Smooth muscle cell (in vitro differentiated cells): ENCODE data around the gene MSL2. TPM values are rescaled to one million over a fixed set of nuclear protein-coding genes. Genes with fewer than 3 reads are reported as not detected.

Experiments used
- DNase-seq: peaks from one replicate; lab custom pipeline; 2025; ENCODE audit not compliant: unreplicated experiment; lab: John Stamatoyannopoulos, UW
- H2AFZ ChIP-seq: fragments of 200-600 bp; sonication (generic); 2 replicates; pipeline ENCODE4 v1.6.0; 2016; ENCODE audit warnings: antibody characterized with exemption, low read depth, mild to moderate bottlenecking
- H3F3A ChIP-seq: fragments of 200-600 bp; sonication (generic); 2 replicates; pipeline ENCODE4 v1.6.0; 2017; ENCODE audit warnings: antibody characterized with exemption, low read depth
- H3K27ac ChIP-seq: fragments of 200-600 bp; sonication (generic); 2 replicates; pipeline ENCODE4 v1.5.1; 2016; ENCODE audit warnings: low read depth, mild to moderate bottlenecking
- H3K27me3 ChIP-seq: fragments of 200-600 bp; sonication (generic); 2 replicates; pipeline ENCODE4 v1.6.1; 2016; ENCODE audit warnings: low read depth, mild to moderate bottlenecking
- H3K36me3 ChIP-seq: fragments of 200-600 bp; sonication (generic); 2 replicates; pipeline ENCODE4 v1.5.1; 2016; ENCODE audit warnings: low read depth
- H3K4me1 ChIP-seq: fragments of 200-600 bp; sonication (generic); 2 replicates; pipeline ENCODE4 v1.5.1; 2016; ENCODE audit warnings: low read depth
- H3K4me2 ChIP-seq: fragments of 200-600 bp; sonication (generic); 2 replicates; pipeline ENCODE4 v1.6.0; 2016; ENCODE audit warnings: mild to moderate bottlenecking
- H3K4me3 ChIP-seq: fragments of 200-600 bp; sonication (generic); 2 replicates; pipeline ENCODE4 v1.5.1; 2016; ENCODE audit warnings: mild to moderate bottlenecking
- H3K79me2 ChIP-seq: fragments of 200-600 bp; sonication (generic); 2 replicates; pipeline ENCODE4 v1.6.0; 2016; ENCODE audit warnings: low read depth, mild to moderate bottlenecking
- H3K9ac ChIP-seq: fragments of 200-600 bp; sonication (generic); 2 replicates; pipeline ENCODE4 v1.6.0; 2016; ENCODE audit warnings: low read depth
- H3K9me3 ChIP-seq: fragments of 200-600 bp; sonication (generic); replicated peaks from 2 replicates; pipeline ENCODE4 v1.5.1; 2016; ENCODE audit warnings: low read depth
- H4K20me1 ChIP-seq: fragments of 200-600 bp; sonication (generic); 2 replicates; pipeline ENCODE4 v1.6.0; 2016; ENCODE audit warnings: low read depth
- CTCF ChIP-seq: fragments of 200-600 bp; sonication (generic); IDR thresholded peaks from 2 replicates; pipeline ENCODE4 v1.5.1; 2017; ENCODE audit warnings: borderline replicate concordance, mild to moderate bottlenecking, antibody characterized with exemption; ENCODE audit not compliant: insufficient read depth, poor library complexity, severe bottlenecking
- WGBS: methylation state at CpG from one replicate; pipeline ENCODE4 v1.1.7; 2016; ENCODE audit warnings: low lambda C conversion rate; 5-methylcytosine and 5-hydroxymethylcytosine counted together
- polyA plus RNA-seq: library from polyadenylated mRNA; unstranded; fragments of >200 nt; fragmentation: Nextera tagmentation; extraction: Ambion mirVana; gene quantifications from 2 replicates; pipeline ENCODE4 v1.2.1, GENCODE V29; 2016
- total RNA-seq: library from RNA; depleted of rRNA; stranded (reverse); fragments of >200 nt; gene quantifications from 2 replicates; pipeline ENCODE4 v1.2.3, GENCODE V29; 2014

MSL2 gene
- total and polyA plus RNA-seq, 2 experiments from 2014 or later, result 5.7 to 39.9 TPM

GRCh38 chr3:136110481-136110880, 85.7 kb downstream of the MSL2 start:
- H3K9ac ChIP-seq, result no peak overlapping the region
- no peaks in the 10 kb centered on the region for H3K4me1 ChIP-seq
- 99% methylated on average over 2 of the region's 2 CpGs for WGBS
- H3K36me3 ChIP-seq, result peaks cover 22% of the 10 kb centered on the region
- no peak overlapping the region for H3K4me3 ChIP-seq
- no peaks in the 10 kb centered on the region for H3F3A ChIP-seq
- no peaks in the 10 kb centered on the region for H3K27me3 ChIP-seq
- no peak for TF ChIP-seq CTCF
- no peak for DNase-seq
- H4K20me1 ChIP-seq, result no peaks in the 10 kb centered on the region
- H3K4me2 ChIP-seq, result no peak overlapping the region
- H3K27ac ChIP-seq, result no peak overlapping the region
- H2AFZ ChIP-seq, result no peak overlapping the region
- H3K9me3 ChIP-seq, result no peaks in the 10 kb centered on the region
- H3K79me2 ChIP-seq, result no peaks in the 10 kb centered on the region

- WGBS, result 94% methylated on average over 1 of the region's 1 CpG
- H3F3A ChIP-seq, result no peaks in the 10 kb centered on the region
- no peak overlapping the region for H3K4me2 ChIP-seq
- DNase-seq, result no peak
- H3K9me3 ChIP-seq, result no peaks in the 10 kb centered on the region
- TF ChIP-seq CTCF, result no peak
- peaks cover 22% of the 10 kb centered on the region for H3K36me3 ChIP-seq
- no peak overlapping the region for H3K4me3 ChIP-seq
- no peaks in the 10 kb centered on the region for H3K79me2 ChIP-seq
- H3K27ac ChIP-seq, result no peak overlapping the region
- H3K27me3 ChIP-seq, result no peaks in the 10 kb centered on the region
- H2AFZ ChIP-seq, result no peak overlapping the region
- no peaks in the 10 kb centered on the region for H4K20me1 ChIP-seq
- no peak overlapping the region for H3K9ac ChIP-seq
- no peaks in the 10 kb centered on the region for H3K4me1 ChIP-seq
Observed at GRCh38 chr3:136109499-136109898, 86.6 kb downstream of the MSL2 start.

- no peaks in the 10 kb centered on the region for H4K20me1 ChIP-seq
- no peaks in the 10 kb centered on the region for H3K4me1 ChIP-seq
- no peak overlapping the region for H3K27ac ChIP-seq
- peaks cover 21% of the 10 kb centered on the region for H3K36me3 ChIP-seq
- WGBS, result 96% methylated on average over 6 of the region's 6 CpGs
- H2AFZ ChIP-seq, result no peak overlapping the region
- H3K9ac ChIP-seq, result no peak overlapping the region
- H3K4me3 ChIP-seq, result no peak overlapping the region
- H3K27me3 ChIP-seq, result no peaks in the 10 kb centered on the region
- no peak for TF ChIP-seq CTCF
- H3F3A ChIP-seq, result no peaks in the 10 kb centered on the region
- H3K79me2 ChIP-seq, result no peaks in the 10 kb centered on the region
- no peaks in the 10 kb centered on the region for H3K9me3 ChIP-seq
- DNase-seq, result no peak
- no peak overlapping the region for H3K4me2 ChIP-seq
Observed at GRCh38 chr3:136106101-136106500, 90.0 kb downstream of the MSL2 start.

- no peaks in the 10 kb centered on the region for H3F3A ChIP-seq
- no peaks in the 10 kb centered on the region for H3K27me3 ChIP-seq
- H3K36me3 ChIP-seq, result peaks cover 20% of the 10 kb centered on the region
- WGBS, result over 99% methylated on average over 4 of the region's 4 CpGs
- H3K27ac ChIP-seq, result no peak overlapping the region
- no peak overlapping the region for H3K4me3 ChIP-seq
- H3K9me3 ChIP-seq, result no peaks in the 10 kb centered on the region
- TF ChIP-seq CTCF, result no peak
- DNase-seq, result no peak
- no peaks in the 10 kb centered on the region for H3K79me2 ChIP-seq
- H3K9ac ChIP-seq, result no peak overlapping the region
- H3K4me1 ChIP-seq, result no peaks in the 10 kb centered on the region
- H3K4me2 ChIP-seq, result no peak overlapping the region
- H4K20me1 ChIP-seq, result no peaks in the 10 kb centered on the region
- no peak overlapping the region for H2AFZ ChIP-seq
Observed at GRCh38 chr3:136105044-136105443, 91.1 kb downstream of the MSL2 start.

Other genes starting within 250 kb of the MSL2 start
- gene PPP2R3A, start 230.6 kb downstream of the MSL2 start, total RNA-seq, result 21.3 and 24.7 TPM in 2 replicates
- gene PPP2R3A, start 230.6 kb downstream of the MSL2 start, polyA plus RNA-seq, result 7.6 and 8.0 TPM in 2 replicates
- 17.6 and 26.4 TPM in 2 replicates for gene PCCB, start 54.0 kb upstream of the MSL2 start, total RNA-seq
- 21.6 and 27.7 TPM in 2 replicates for gene PCCB, start 54.0 kb upstream of the MSL2 start, polyA plus RNA-seq